ENCODE data around the gene SERHL2. TPM values are rescaled to one million over a fixed set of nuclear protein-coding genes. Genes with fewer than 3 reads are reported as not detected.
"Not testable (repeated sequence)": the region's sequence is repeated elsewhere in the genome, so short reads cannot be mapped to it uniquely, and the experiment has no call there.

SERHL2 gene
- total RNA-seq, 1 donor from 2014 or later = 1.6 TPM

- not testable (repeated sequence) for DNase-seq
These were observed 20.7 kb downstream of the SERHL2 start for GRCh38 chr22:42574468-42574867.

GRCh38 chr22:42575996-42576574 is 22.3 kb downstream of the SERHL2 start:
- not testable (repeated sequence) for DNase-seq

GRCh38 chr22:42577141-42577540 is 23.4 kb downstream of the SERHL2 start:
- not testable (repeated sequence) for DNase-seq

- DNase-seq = no peak
These were observed 24.0 kb downstream of the SERHL2 start for GRCh38 chr22:42577623-42578240.

DNA sequence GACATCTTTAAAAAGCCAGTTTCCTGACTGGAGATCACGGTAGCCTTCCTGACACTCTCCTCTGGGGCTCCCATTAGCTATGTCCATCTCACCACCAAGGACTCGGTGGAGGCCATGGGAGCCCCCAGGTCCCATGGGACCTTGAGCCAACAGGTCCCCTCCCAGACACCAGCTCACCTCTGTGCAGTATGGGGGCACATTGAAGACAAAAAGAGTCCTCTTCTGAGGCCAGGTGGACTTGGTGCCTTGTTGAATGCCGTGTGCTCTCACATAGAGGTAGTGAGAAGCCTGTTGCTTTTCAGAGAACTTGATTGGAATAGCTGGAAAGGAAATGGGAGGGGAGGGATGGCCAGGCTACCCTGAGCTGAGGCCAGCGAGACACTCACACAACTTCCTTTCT is 26.3 kb downstream of the SERHL2 start:
- DNase-seq = not testable (repeated sequence)

DNA sequence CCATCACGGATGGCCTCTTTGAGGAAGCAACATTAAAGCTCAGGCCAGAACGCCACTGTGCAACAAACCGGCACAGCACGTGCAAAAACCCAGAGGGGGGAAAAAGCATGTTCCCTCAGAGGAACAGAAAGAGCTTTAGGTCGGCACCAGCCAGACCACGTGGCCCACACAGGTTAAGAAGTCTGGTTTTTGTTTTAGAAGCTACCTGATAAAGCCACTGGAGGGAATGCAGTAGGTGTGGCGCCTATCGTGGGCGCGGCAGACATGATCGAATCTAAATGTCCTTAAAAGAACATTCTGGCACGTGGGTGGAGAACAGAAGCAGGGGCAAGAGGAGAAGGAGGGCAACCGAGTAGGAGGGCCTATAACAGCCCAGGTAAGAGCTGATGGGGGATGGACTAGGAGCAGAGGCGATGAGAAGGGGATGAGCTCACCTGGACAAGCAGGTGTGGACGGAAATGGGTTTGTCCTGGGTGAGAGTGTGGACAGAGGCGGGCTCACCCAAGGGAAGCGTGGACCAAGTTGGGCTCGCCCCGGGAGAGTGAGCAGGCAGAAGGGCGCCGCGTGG is 27.5 kb downstream of the SERHL2 start:
- DNase-seq = not testable (repeated sequence)

GRCh38 chr22:42581762-42582716 is 28.3 kb downstream of the SERHL2 start:
- peak; percentile 90 for DNase-seq

DNA sequence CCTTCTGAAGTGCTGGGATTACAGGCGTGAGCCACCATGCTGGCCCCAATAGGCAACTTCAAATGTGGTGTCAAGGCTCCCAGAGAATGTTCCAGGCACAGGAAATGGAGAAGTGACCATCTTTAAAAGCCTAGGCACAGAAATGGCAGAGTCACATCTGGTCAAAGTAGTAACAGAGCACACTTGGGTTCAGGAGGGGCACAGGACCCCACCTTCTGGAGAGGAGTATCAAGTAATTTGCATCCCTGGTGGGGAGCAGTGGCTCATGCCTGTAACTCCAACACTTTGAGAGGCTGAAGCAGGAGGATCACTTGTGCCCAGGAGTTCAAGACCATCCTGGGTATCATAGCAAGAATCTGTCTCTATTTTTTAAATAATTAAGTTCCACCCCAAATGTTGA is 29.2 kb downstream of the SERHL2 start:
- DNase-seq = no peak

- DNase-seq = no peak
These were observed 30.7 kb downstream of the SERHL2 start for GRCh38 chr22:42584364-42584940.

- DNase-seq = no peak
These were observed 31.3 kb downstream of the SERHL2 start for GRCh38 chr22:42585096-42585495.

GRCh38 chr22:42586381-42586780 is 32.6 kb downstream of the SERHL2 start:
- DNase-seq = no peak

DNA sequence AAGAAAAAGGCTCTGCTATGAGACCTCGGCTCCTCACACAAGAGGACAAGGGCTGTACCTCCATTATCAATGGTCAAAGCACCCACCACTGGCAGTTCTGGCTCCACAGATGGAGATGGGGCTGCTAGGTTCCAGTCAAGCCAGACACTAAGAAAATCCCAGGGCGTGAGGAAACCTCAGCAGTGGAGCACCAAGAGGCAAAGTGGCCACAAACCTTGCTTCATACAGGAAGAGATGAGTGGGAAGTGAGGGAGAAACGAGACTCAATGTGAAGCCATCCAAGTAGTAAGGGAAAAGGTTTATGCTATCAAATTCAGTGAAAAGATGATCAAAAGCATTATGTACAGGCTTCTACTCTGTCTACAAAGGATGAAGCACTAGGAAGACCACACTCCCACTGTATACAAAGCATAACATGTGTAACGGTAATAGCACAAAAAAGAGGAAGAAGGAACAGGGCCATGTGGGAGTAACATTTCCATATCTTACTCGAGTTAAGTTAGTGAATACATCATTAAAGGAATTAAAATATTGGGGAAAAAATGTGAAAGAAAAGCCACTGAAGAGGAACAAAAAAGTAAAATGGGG is 33.9 kb downstream of the SERHL2 start:
- no peak for DNase-seq

- no peak for DNase-seq
These were observed 38.2 kb downstream of the SERHL2 start for GRCh38 chr22:42591987-42592386.

- no peak for DNase-seq
These were observed 41.7 kb downstream of the SERHL2 start for GRCh38 chr22:42595434-42595833.

- DNase-seq = peak; percentile 55
These were observed 42.6 kb downstream of the SERHL2 start for GRCh38 chr22:42596336-42596735.

GRCh38 chr22:42596863-42597530 is 43.2 kb downstream of the SERHL2 start:
- DNase-seq = no peak

DNA sequence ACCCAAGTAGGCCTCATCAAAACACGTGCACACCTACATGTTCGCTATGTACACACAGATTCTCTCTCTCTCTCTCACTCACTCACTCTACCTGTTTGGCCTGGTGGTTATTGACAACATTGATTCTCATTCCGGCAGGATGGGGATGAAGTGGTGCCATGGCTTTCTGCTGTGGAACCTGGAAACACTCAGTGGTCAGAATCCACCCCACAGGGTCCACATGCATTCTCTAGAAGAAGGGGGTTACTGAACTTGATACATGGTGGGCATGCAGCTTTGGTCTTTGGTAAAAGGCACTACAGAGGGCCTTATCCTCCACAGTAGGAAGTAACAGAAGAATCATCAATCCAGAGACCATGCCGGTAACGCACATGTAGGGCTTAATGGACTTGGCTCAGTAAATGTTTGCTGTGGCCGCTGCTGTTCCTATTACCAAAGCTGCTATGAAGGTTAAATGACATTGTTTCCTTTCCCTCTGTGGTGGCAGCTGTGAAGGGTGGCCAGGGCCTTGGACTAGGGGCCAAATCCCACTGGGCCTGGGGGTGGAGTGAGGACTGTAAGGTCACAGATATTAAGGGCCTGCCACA is 48.2 kb downstream of the SERHL2 start:
- no peak for DNase-seq

DNA sequence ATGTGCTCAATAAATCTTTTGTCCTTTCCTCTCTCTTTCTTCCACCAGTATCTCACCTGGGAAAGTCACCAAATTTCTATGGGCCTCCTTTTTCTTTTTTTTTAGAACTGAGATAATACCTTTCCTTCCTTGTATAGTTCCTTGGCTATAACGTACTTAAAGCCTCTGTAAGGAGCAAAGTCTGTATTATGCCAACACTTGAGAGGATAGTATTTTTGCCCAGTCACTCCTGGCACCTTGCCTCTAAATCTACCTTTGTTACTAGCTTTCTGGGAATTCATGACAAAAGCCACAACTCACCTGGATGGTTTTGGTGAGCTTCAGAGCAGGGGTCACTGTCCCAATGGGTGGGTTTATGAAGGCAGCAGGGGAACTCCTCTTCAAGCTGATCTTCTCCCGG is 48.7 kb downstream of the SERHL2 start:
- no peak for DNase-seq

GRCh38 chr22:42603427-42603826 is 49.7 kb downstream of the SERHL2 start:
- no peak for DNase-seq

DNA sequence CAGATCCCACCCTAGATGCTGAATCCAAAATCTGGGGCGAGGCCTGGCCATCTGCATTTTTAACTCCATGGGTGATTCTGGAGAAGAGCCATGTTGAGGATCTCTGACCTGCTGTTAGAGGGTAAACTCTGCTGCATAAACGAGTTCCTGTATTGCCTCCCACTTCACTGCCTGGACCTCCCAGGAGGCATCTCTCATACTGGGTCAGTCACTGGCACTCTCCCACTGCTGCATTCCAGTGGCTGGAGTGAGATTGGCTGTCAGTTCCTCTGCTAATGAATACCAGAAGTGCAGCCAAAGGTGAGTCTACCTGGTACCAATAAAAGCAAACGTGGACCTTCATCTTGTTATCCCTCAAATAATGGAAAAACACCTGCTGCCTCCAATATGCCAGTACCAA is 50.6 kb downstream of the SERHL2 start:
- DNase-seq = no peak

GRCh38 chr22:42607641-42608040 is 53.9 kb downstream of the SERHL2 start:
- DNase-seq = not testable (repeated sequence)

All from tongue (tissue), 2 donors.